Activated CD4-positive, alpha-beta T cell treated with anti-CD3 and anti-CD28 coated beads, Interleukin-2, Interleukin-4, amounts not matched to agents 100 ng/mL and 50 ng/mL, durations not matched to agents 16 hours and 8 hours (primary cell): Measurements from ENCODE around the gene TNNI2.
A peak's percentile ranks its signal among the peaks of the same experiment; 100 is the strongest.
"Not testable (repeated sequence)": the region's sequence is repeated elsewhere in the genome, so short reads cannot be mapped to it uniquely, and the experiment has no call there.

Source experiments
- DNase-seq: peaks from one replicate; pipeline ENCODE4 v3.0.0-alpha.2; 2020; ENCODE audit warnings: low spot score

TNNI2 gene

GRCh38 chr11:1875093-1875850 lies 36.5 kb downstream of the TNNI2 start:
- DNase-seq: no peak

- not testable (repeated sequence) for DNase-seq
Measured at GRCh38 chr11:1875851-1876301, 37.1 kb downstream of the TNNI2 start.

- DNase-seq: no peak
Measured at GRCh38 chr11:1876361-1877063, 37.7 kb downstream of the TNNI2 start.

- no peak for DNase-seq
Measured at GRCh38 chr11:1877211-1878136, 38.7 kb downstream of the TNNI2 start.

- DNase-seq: no peak
Measured at GRCh38 chr11:1878137-1879031, 39.6 kb downstream of the TNNI2 start.

- no peak for DNase-seq
Measured at GRCh38 chr11:1879342-1879940, 40.7 kb downstream of the TNNI2 start.

GRCh38 chr11:1879941-1880720 lies 41.4 kb downstream of the TNNI2 start:
- DNase-seq: no peak

- no peak for DNase-seq
Measured at GRCh38 chr11:1880746-1881441, 42.1 kb downstream of the TNNI2 start.

- no peak for DNase-seq
Measured at GRCh38 chr11:1881442-1882264, 42.9 kb downstream of the TNNI2 start.

- peak; percentile 78 for DNase-seq
Measured at GRCh38 chr11:1882265-1883238, 43.8 kb downstream of the TNNI2 start.

- no peak for DNase-seq
Measured at GRCh38 chr11:1883346-1884302, 44.8 kb downstream of the TNNI2 start.

- DNase-seq: no peak
Measured at GRCh38 chr11:1884303-1884700, 45.5 kb downstream of the TNNI2 start.

GRCh38 chr11:1886551-1886950 lies 47.8 kb downstream of the TNNI2 start:
- DNase-seq: not testable (repeated sequence)

- DNase-seq: no peak
Measured at GRCh38 chr11:1887451-1888346, 48.9 kb downstream of the TNNI2 start.

GRCh38 chr11:1888347-1888753 lies 49.6 kb downstream of the TNNI2 start:
- no peak for DNase-seq
